Naive thymus-derived CD4-positive, alpha-beta T cell (primary cell): Measurements from ENCODE around the gene ADGRG3. TPM values are rescaled to one million over a fixed set of nuclear protein-coding genes. Genes with fewer than 3 reads are reported as not detected.

ENCODE experiments used
- ATAC-seq: fragments of 150-1000 bp; cut with Tn5 transposase; 2 replicates; pipeline ENCODE4 v1.10.0; 2021; ENCODE audit warnings: mild to moderate bottlenecking, moderate library complexity
- CTCF ChIA-PET: fragments of 350-600 bp; sonication (Branson Sonifier 250); formaldehyde crosslinking; loops from one replicate; lab custom pipeline; 2021; ENCODE audit warnings: antibody characterized with exemption; lab: Charles Lee
- POLR2A ChIA-PET: fragments of 350-600 bp; sonication (Branson Sonifier 250); formaldehyde crosslinking; loops from one replicate; lab custom pipeline; 2021; ENCODE audit warnings: antibody characterized with exemption, inconsistent platforms; lab: Charles Lee
- DNase-seq, 9 donors: peaks; one replicate each; pipeline versions ENCODE4 v3.0.0 to v3.0.0-alpha.2; 2020 to 2022; ENCODE audit warnings: mixed read lengths in 1 of 9
- H3K27ac ChIP-seq: one replicate; pipeline ENCODE4 v1.7.0; 2013; ENCODE audit warnings: mild to moderate bottlenecking, low read depth, low read length, moderate library complexity
- H3K27me3 ChIP-seq, 2 donors: one replicate each; pipeline ENCODE4 v1.7.0; 2013; ENCODE audit warnings: low read length in 2 of 2, mild to moderate bottlenecking in 2 of 2, moderate library complexity in 2 of 2; ENCODE audit not compliant: control insufficient read depth in 2 of 2, insufficient read depth in 2 of 2
- H3K36me3 ChIP-seq, 3 experiments: 1 replicate in 2 of 3; 2 replicates in 1 of 3; pipeline ENCODE4 v1.7.0; 2013; ENCODE audit warnings: low read length in 3 of 3, mild to moderate bottlenecking in 3 of 3, moderate library complexity in 1 of 3; ENCODE audit not compliant: insufficient read depth in 3 of 3, control insufficient read depth in 2 of 3
- H3K4me1 ChIP-seq, 2 donors: one replicate each; pipeline ENCODE4 v1.7.0; 2013; ENCODE audit warnings: low read length in 2 of 2, mild to moderate bottlenecking in 2 of 2, moderate library complexity in 1 of 2; ENCODE audit not compliant: control insufficient read depth in 2 of 2, insufficient read depth in 2 of 2
- H3K4me3 ChIP-seq: 2 replicates; pipeline ENCODE4 v1.7.0; 2013; ENCODE audit warnings: mild to moderate bottlenecking, low read length
- H3K9me3 ChIP-seq, 3 experiments: 1 replicate in 2 of 3; 2 replicates in 1 of 3; pipeline ENCODE4 v1.7.0; 2013; ENCODE audit warnings: low read length in 3 of 3; ENCODE audit not compliant: control insufficient read depth in 2 of 3
- H3K27ac Mint-ChIP-seq, 9 donors: one replicate each; pipeline ENCODE4 v1.8.0; 2020 to 2022; ENCODE audit warnings: mixed read lengths in 9 of 9, mild to moderate bottlenecking in 8 of 9, moderate library complexity in 5 of 9, inconsistent platforms in 2 of 9
- H3K27me3 Mint-ChIP-seq, 5 donors: one replicate each; pipeline ENCODE4 v1.8.0; 2021 to 2022; ENCODE audit warnings: mixed read lengths in 5 of 5, mild to moderate bottlenecking in 1 of 5
- H3K36me3 Mint-ChIP-seq, 5 donors: one replicate each; pipeline ENCODE4 v1.8.0; 2020 to 2022; ENCODE audit warnings: mixed read lengths in 5 of 5, mild to moderate bottlenecking in 3 of 5, inconsistent platforms in 1 of 5
- H3K4me1 Mint-ChIP-seq, 7 donors: one replicate each; pipeline ENCODE4 v1.8.0; 2020 to 2022; ENCODE audit warnings: mixed read lengths in 7 of 7, mild to moderate bottlenecking in 3 of 7, inconsistent platforms in 1 of 7
- H3K4me3 Mint-ChIP-seq, 10 donors: one replicate each; pipeline ENCODE4 v1.8.0; 2020 to 2022; ENCODE audit warnings: mild to moderate bottlenecking in 10 of 10, mixed read lengths in 10 of 10, moderate library complexity in 6 of 10, inconsistent platforms in 2 of 10
- H3K9me3 Mint-ChIP-seq, 11 donors: one replicate each; pipeline ENCODE4 v1.8.0; 2020 to 2022; ENCODE audit warnings: mixed read lengths in 11 of 11, mild to moderate bottlenecking in 4 of 11, inconsistent platforms in 1 of 11, moderate library complexity in 1 of 11
- intact Hi-C, 2 donors: fragments of 100-400 bp; cut with micrococcal nuclease; formaldehyde crosslinking; loops; one replicate each; pipeline ENCODE4 v1.15.1; 2023
- polyA plus RNA-seq, 2 donors: library from polyadenylated mRNA; unstranded; fragments of 300-500 nt; fragmentation: Illumina TruSeq; gene quantifications; one replicate each; pipeline ENCODE4 v1.2.3, GENCODE V29; 2021
- total RNA-seq, 6 experiments: library from RNA in 5 of 6; stranded (reverse) in 5 of 6; gene quantifications; 1 replicate in 5 of 6; 2 replicates in 1 of 6; pipeline ENCODE4 v1.2.3 and lab custom pipeline; 2021 to 2026

ADGRG3 gene
- total and polyA plus RNA-seq, 7 experiments from 2014 or later = 4.9 to 14.1 TPM; not detected in 5

- Histone ChIP-seq H3K4me3 (no peak overlapping the region), H3K9me3 (no peaks in the 10 kb centered on the region), H3K27me3 (no peaks in the 10 kb centered on the region), H3K4me1 (no peaks in the 10 kb centered on the region), H3K27ac (no peak overlapping the region), H3K36me3 (no peaks in the 10 kb centered on the region)
- no peaks in the 10 kb centered on the region for H3K36me3 Mint-ChIP-seq
- ChIA-PET CTCF (no interaction called here), POLR2A (no interaction called here)
- intact Hi-C loops = no loop called here
- peaks cover 0 to 8% (median 0%) of the 10 kb centered on the region in 7 donors for H3K4me1 Mint-ChIP-seq
- H3K27me3 Mint-ChIP-seq = peaks cover 0 to 7% (median 0%) of the 10 kb centered on the region in 5 donors
- H3K27ac Mint-ChIP-seq = no peak overlapping the region
- ATAC-seq = no peak
- H3K9me3 Mint-ChIP-seq = no peaks in the 10 kb centered on the region
- DNase-seq = no peak
- no peak overlapping the region for H3K4me3 Mint-ChIP-seq
Measured at GRCh38 chr16:57679767-57680482, 11.8 kb downstream of the ADGRG3 start.

- CTCF ChIA-PET = no interaction called here
- no peak overlapping the region for H3K27ac Mint-ChIP-seq
- peaks cover 0 to 8% (median 0%) of the 10 kb centered on the region in 7 donors for H3K4me1 Mint-ChIP-seq
- H3K9me3 Mint-ChIP-seq = no peaks in the 10 kb centered on the region
- Histone ChIP-seq H3K4me1 (no peaks in the 10 kb centered on the region), H3K4me3 (no peak overlapping the region), H3K9me3 (no peaks in the 10 kb centered on the region), H3K27ac (no peak overlapping the region), H3K36me3 (no peaks in the 10 kb centered on the region), H3K27me3 (no peaks in the 10 kb centered on the region)
- no peak overlapping the region for H3K4me3 Mint-ChIP-seq
- DNase-seq (no peak), ATAC-seq (no peak)
- H3K36me3 Mint-ChIP-seq = no peaks in the 10 kb centered on the region
- POLR2A ChIA-PET = no interaction called here
- peaks cover 0 to 7% (median 0%) of the 10 kb centered on the region in 5 donors for H3K27me3 Mint-ChIP-seq
- intact Hi-C loops = no loop called here
Measured at GRCh38 chr16:57680842-57681375, 12.8 kb downstream of the ADGRG3 start.

- ChIA-PET POLR2A (no interaction called here), CTCF (no interaction called here)
- intact Hi-C loops = no loop called here
- Mint-ChIP-seq H3K27me3 (peaks cover 0 to 2% (median 0%) of the 10 kb centered on the region in 5 donors), H3K9me3 (no peaks in the 10 kb centered on the region), H3K27ac (no peak overlapping the region), H3K4me3 (no peak overlapping the region), H3K4me1 (peaks cover 0 to 8% (median 0%) of the 10 kb centered on the region in 7 donors), H3K36me3 (no peaks in the 10 kb centered on the region)
- no peak for ATAC-seq
- Histone ChIP-seq H3K27ac (no peak overlapping the region), H3K36me3 (no peaks in the 10 kb centered on the region), H3K4me1 (no peaks in the 10 kb centered on the region), H3K4me3 (no peak overlapping the region), H3K27me3 (no peaks in the 10 kb centered on the region), H3K9me3 (no peaks in the 10 kb centered on the region)
- no peak for DNase-seq
Measured at GRCh38 chr16:57681950-57682728, 14.0 kb downstream of the ADGRG3 start.

- H3K27ac ChIP-seq = no peak overlapping the region
- no peaks in the 10 kb centered on the region for H3K27me3 Mint-ChIP-seq
- no peaks in the 10 kb centered on the region for H3K9me3 Mint-ChIP-seq
- POLR2A ChIA-PET = no interaction called here
- DNase-seq (no peak), ATAC-seq (no peak)
- no peak overlapping the region for H3K4me3 ChIP-seq
- no peaks in the 10 kb centered on the region for H3K36me3 Mint-ChIP-seq
- peak overlapping the region in 1 of 9 donors; percentile 6 for H3K27ac Mint-ChIP-seq
- CTCF ChIA-PET = no interaction called here
- no peaks in the 10 kb centered on the region for H3K27me3 ChIP-seq
- intact Hi-C loops = no loop called here
- H3K9me3 ChIP-seq = no peaks in the 10 kb centered on the region
- no peaks in the 10 kb centered on the region for H3K4me1 ChIP-seq
- H3K4me1 Mint-ChIP-seq = peaks cover 0 to 8% (median 0%) of the 10 kb centered on the region in 7 donors
- no peaks in the 10 kb centered on the region for H3K36me3 ChIP-seq
- H3K4me3 Mint-ChIP-seq = no peak overlapping the region
Measured at GRCh38 chr16:57682809-57683635, 14.9 kb downstream of the ADGRG3 start.

GRCh38 chr16:57683636-57684545 lies 15.8 kb downstream of the ADGRG3 start:
- Histone ChIP-seq H3K27ac (no peak overlapping the region), H3K36me3 (no peaks in the 10 kb centered on the region), H3K9me3 (no peaks in the 10 kb centered on the region), H3K4me1 (no peaks in the 10 kb centered on the region), H3K4me3 (no peak overlapping the region), H3K27me3 (no peaks in the 10 kb centered on the region)
- no peak for DNase-seq
- peaks cover 0 to 8% (median under 1%) of the 10 kb centered on the region in 7 donors for H3K4me1 Mint-ChIP-seq
- no peak for ATAC-seq
- intact Hi-C loops = no loop called here
- ChIA-PET CTCF (no interaction called here), POLR2A (no interaction called here)
- H3K36me3 Mint-ChIP-seq = no peaks in the 10 kb centered on the region
- no peaks in the 10 kb centered on the region for H3K27me3 Mint-ChIP-seq
- peak overlapping the region in 2 of 9 donors; percentile 6 to 81 for H3K27ac Mint-ChIP-seq
- no peak overlapping the region for H3K4me3 Mint-ChIP-seq
- no peaks in the 10 kb centered on the region for H3K9me3 Mint-ChIP-seq
